CD14-positive monocyte (primary cell): ENCODE results near the gene SLPI. TPM values are rescaled to one million over a fixed set of nuclear protein-coding genes. Genes with fewer than 3 reads are reported as not detected.

Experiments
- DNase-seq, 3 donors: peaks; one replicate each; pipeline ENCODE4 v3.0.0-alpha.2; 2011 to 2022
- H2AFZ ChIP-seq: 2 replicates; pipeline ENCODE4 v1.6.0; 2012; ENCODE audit warnings: mild to moderate bottlenecking, low read depth, low read length, inconsistent platforms; ENCODE audit not compliant: insufficient read depth, poor library complexity, severe bottlenecking
- H3K27ac ChIP-seq, 2 donors: 1 replicate in 1 of 2; 2 replicates in 1 of 2; pipeline ENCODE4 v1.5.1; 2012 to 2013; ENCODE audit warnings: low read length in 2 of 2, control low read depth in 1 of 2, inconsistent platforms in 1 of 2, low read depth in 1 of 2, mild to moderate bottlenecking in 1 of 2
- H3K27me3 ChIP-seq, 2 donors: one replicate each; pipeline versions ENCODE4 v1.6.0 to v1.6.1; 2011 to 2013; ENCODE audit warnings: low read length in 2 of 2; ENCODE audit not compliant: control insufficient read depth in 2 of 2, insufficient read depth in 2 of 2
- H3K36me3 ChIP-seq, 2 donors: replicated peaks in 1 of 2; 1 replicate in 1 of 2; 2 replicates in 1 of 2; pipeline versions ENCODE4 v1.5.1 to v1.6.1; 2012 to 2013; ENCODE audit warnings: low read length in 2 of 2, control low read depth in 1 of 2, inconsistent platforms in 1 of 2, mild to moderate bottlenecking in 1 of 2; ENCODE audit not compliant: insufficient read depth in 2 of 2, control insufficient read depth in 1 of 2
- H3K4me1 ChIP-seq, 2 donors: 1 replicate in 1 of 2; 2 replicates in 1 of 2; pipeline versions ENCODE4 v1.5.1 to v1.6.1; 2012 to 2013; ENCODE audit warnings: low read length in 2 of 2, control low read depth in 1 of 2, inconsistent platforms in 1 of 2, mild to moderate bottlenecking in 1 of 2, moderate library complexity in 1 of 2; ENCODE audit not compliant: insufficient read depth in 2 of 2, control insufficient read depth in 1 of 2
- H3K4me2 ChIP-seq: replicated peaks from 2 replicates; pipeline ENCODE3; 2012; ENCODE audit warnings: low read length, moderate library complexity, mild to moderate bottlenecking; ENCODE audit not compliant: poor library complexity, severe bottlenecking; ENCODE audit errors: extremely low read depth
- H3K4me3 ChIP-seq, 3 experiments: fragments of 200-600 bp in 1 of 3; sonication (generic) in 1 of 3; replicated peaks in 1 of 3; 1 replicate in 2 of 3; 2 replicates in 1 of 3; pipeline ENCODE4 v1.5.1; 2011 to 2013; ENCODE audit warnings: low read length in 3 of 3, mild to moderate bottlenecking in 3 of 3, control low read depth in 2 of 3, low read depth in 2 of 3, inconsistent platforms in 1 of 3, moderate library complexity in 1 of 3
- H3K79me2 ChIP-seq: 2 replicates; pipeline ENCODE4 v1.6.0; 2012; ENCODE audit warnings: mild to moderate bottlenecking, control low read depth, inconsistent platforms, low read length, moderate library complexity; ENCODE audit not compliant: insufficient read depth
- H3K9ac ChIP-seq: 2 replicates; pipeline ENCODE4 v1.6.0; 2017; ENCODE audit warnings: low read length, mild to moderate bottlenecking; ENCODE audit not compliant: insufficient read depth, poor library complexity, severe bottlenecking
- H3K9me3 ChIP-seq, 2 donors: replicated peaks in 1 of 2; 1 replicate in 1 of 2; 2 replicates in 1 of 2; pipeline versions ENCODE4 v1.5.1 to v1.6.1; 2012 to 2013; ENCODE audit warnings: low read length in 2 of 2, control low read depth in 1 of 2; ENCODE audit not compliant: control insufficient read depth in 1 of 2, insufficient read depth in 1 of 2
- H4K20me1 ChIP-seq: 2 replicates; pipeline ENCODE4 v1.6.0; 2012; ENCODE audit warnings: mild to moderate bottlenecking, low read length, control low read depth, moderate library complexity; ENCODE audit not compliant: insufficient read depth
- H3K27ac Mint-ChIP-seq, 7 donors: one replicate each; pipeline ENCODE4 v1.8.0; 2020; ENCODE audit warnings: mild to moderate bottlenecking in 7 of 7, mixed read lengths in 7 of 7, moderate library complexity in 6 of 7, inconsistent platforms in 2 of 7
- H3K27me3 Mint-ChIP-seq, 3 donors: one replicate each; pipeline ENCODE4 v1.8.0; 2021 to 2022; ENCODE audit warnings: low read depth in 3 of 3, mild to moderate bottlenecking in 3 of 3, mixed read lengths in 3 of 3, moderate library complexity in 3 of 3, inconsistent platforms in 1 of 3
- H3K36me3 Mint-ChIP-seq, 2 donors: one replicate each; pipeline ENCODE4 v1.8.0; 2020; ENCODE audit warnings: mixed read lengths in 2 of 2, inconsistent platforms in 1 of 2, mild to moderate bottlenecking in 1 of 2
- H3K4me1 Mint-ChIP-seq: one replicate; pipeline ENCODE4 v1.8.0; 2020; ENCODE audit warnings: mild to moderate bottlenecking, mixed read lengths
- H3K4me3 Mint-ChIP-seq, 2 donors: one replicate each; pipeline ENCODE4 v1.8.0; 2020; ENCODE audit warnings: mild to moderate bottlenecking in 2 of 2, mixed read lengths in 2 of 2, moderate library complexity in 1 of 2
- H3K9me3 Mint-ChIP-seq, 7 donors: one replicate each; pipeline ENCODE4 v1.8.0; 2020 to 2022; ENCODE audit warnings: mixed read lengths in 7 of 7, mild to moderate bottlenecking in 6 of 7, moderate library complexity in 6 of 7, inconsistent platforms in 2 of 7
- WGBS: methylation state at CpG from one replicate; pipeline ENCODE4 v1.1.5; 2013; ENCODE audit warnings: missing lambda C conversion rate; ENCODE audit not compliant: insufficient coverage; 5-methylcytosine and 5-hydroxymethylcytosine counted together
- intact Hi-C, 2 donors: fragments of 100-400 bp; cut with micrococcal nuclease; formaldehyde crosslinking; loops; one replicate each; pipeline versions ENCODE4 v1.15.0 to v1.15.1; 2023
- polyA plus RNA-seq, 3 donors: library from polyadenylated mRNA; depleted of rRNA in 1 of 3; unstranded in 2 of 3; stranded (reverse) in 1 of 3; fragments of 300-500 nt in 2 of 3; fragments of >200 nt in 1 of 3; fragmentation: Illumina TruSeq in 2 of 3; gene quantifications; 1 replicate in 2 of 3; 2 replicates in 1 of 3; pipeline ENCODE4 v1.2.3, GENCODE V29; 2012 to 2021
- TF ChIP-seq, protein P1 (sequence below): fragments of 200-600 bp; IDR thresholded peaks from one replicate; pipeline ENCODE4 v1.8.0; 2022; ENCODE audit warnings: antibody characterized with exemption, mild to moderate bottlenecking

SLPI gene
- polyA plus RNA-seq, 3 donors = 0.47 to 1.2 (median 0.71) TPM

DNA sequence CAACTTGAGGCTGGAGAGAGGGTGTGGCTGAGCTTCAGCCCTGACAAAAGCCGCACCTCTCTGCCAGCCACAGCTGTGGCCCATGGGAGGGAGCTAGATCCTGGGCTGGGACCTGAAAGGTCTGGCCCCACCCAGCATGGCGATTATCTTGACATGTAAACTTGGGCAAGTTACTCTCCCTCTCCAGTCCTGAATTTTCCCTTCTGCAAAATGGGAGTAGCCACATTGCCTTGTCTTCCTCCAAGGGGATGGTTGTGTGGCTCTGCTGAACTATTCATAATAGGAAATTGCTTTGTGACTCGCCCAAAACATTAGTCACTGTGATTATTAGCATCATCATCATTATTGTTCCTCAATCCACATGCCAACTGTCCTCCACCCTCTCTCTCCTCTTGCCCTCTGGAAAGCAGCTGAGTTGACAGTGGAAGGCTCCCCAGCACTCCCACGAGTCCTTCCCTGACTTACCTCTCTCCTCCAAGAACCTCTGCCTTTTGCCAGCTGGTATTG, 29.2 kb upstream of the SLPI start:
- no peaks in the 10 kb centered on the region for H3K36me3 Mint-ChIP-seq
- TF ChIP-seq, protein P1, sequence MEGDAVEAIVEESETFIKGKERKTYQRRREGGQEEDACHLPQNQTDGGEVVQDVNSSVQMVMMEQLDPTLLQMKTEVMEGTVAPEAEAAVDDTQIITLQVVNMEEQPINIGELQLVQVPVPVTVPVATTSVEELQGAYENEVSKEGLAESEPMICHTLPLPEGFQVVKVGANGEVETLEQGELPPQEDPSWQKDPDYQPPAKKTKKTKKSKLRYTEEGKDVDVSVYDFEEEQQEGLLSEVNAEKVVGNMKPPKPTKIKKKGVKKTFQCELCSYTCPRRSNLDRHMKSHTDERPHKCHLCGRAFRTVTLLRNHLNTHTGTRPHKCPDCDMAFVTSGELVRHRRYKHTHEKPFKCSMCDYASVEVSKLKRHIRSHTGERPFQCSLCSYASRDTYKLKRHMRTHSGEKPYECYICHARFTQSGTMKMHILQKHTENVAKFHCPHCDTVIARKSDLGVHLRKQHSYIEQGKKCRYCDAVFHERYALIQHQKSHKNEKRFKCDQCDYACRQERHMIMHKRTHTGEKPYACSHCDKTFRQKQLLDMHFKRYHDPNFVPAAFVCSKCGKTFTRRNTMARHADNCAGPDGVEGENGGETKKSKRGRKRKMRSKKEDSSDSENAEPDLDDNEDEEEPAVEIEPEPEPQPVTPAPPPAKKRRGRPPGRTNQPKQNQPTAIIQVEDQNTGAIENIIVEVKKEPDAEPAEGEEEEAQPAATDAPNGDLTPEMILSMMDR = no peak
- Histone ChIP-seq H3K4me2 (no peak overlapping the region), H4K20me1 (no peaks in the 10 kb centered on the region), H3K27me3 (no peaks in the 10 kb centered on the region), H3K27ac (no peak overlapping the region), H3K9ac (no peak overlapping the region), H3K9me3 (no peaks in the 10 kb centered on the region), H3K4me3 (no peak overlapping the region), H3K79me2 (no peaks in the 10 kb centered on the region), H3K36me3 (no peaks in the 10 kb centered on the region), H2AFZ (no peak overlapping the region), H3K4me1 (peaks cover 0 to 9% of the 10 kb centered on the region in 2 donors)
- peak overlapping the region in 3 of 7 donors; percentile 19 to 27 (median 23) for H3K27ac Mint-ChIP-seq
- 50% methylated on average over 2 of the region's 4 CpGs for WGBS
- H3K4me3 Mint-ChIP-seq = no peak overlapping the region
- H3K9me3 Mint-ChIP-seq = peaks cover 0 to 2% (median 0%) of the 10 kb centered on the region in 7 donors
- intact Hi-C loops = no loop called here
- H3K27me3 Mint-ChIP-seq = peaks cover 10 to 12% (median 10%) of the 10 kb centered on the region in 3 donors
- H3K4me1 Mint-ChIP-seq = peaks cover 11% of the 10 kb centered on the region
- peak; percentile 7 to 43 (median 20) for DNase-seq

DNA sequence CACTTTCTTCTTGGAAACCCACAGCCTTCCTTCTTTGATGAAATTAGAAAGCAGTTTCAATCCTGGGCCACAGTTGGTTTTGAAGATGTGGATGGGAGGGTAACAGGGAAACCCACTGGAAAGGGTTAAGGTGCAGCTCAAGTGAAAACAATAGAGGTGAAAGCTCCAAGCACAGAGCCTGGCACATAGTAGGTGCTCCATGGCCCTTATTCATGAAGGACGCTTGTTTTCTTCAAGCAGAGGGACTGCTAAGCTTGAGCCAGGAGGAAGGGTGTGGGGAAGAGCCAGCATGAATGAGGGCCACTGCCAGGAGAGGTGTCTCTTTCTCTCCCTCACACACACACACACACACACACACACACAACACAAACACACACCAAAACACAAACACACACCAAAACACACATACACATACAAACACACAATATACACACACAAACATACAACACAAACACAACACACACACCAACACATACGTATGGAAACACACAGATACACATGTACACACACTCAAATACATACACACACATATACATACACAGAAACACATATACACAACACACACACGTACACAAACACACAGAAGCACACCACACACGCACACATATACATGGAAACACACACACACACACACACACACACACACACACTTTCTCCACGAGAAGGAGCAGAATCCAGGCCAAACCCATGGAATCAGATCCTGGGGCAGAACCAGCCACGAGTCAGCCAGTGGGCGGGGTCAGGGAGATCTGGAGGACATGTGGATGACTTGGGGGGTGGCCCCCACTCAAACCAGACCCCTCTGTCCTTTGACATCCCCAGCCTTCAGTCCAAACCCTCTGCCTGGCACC, 28.6 kb upstream of the SLPI start:
- H3K27me3 ChIP-seq = no peaks in the 10 kb centered on the region
- WGBS = 94% methylated on average over 4 of the region's 7 CpGs
- H3K9me3 ChIP-seq = no peaks in the 10 kb centered on the region
- H2AFZ ChIP-seq = no peak overlapping the region
- no peak overlapping the region for H3K9ac ChIP-seq
- H3K36me3 ChIP-seq = no peaks in the 10 kb centered on the region
- H3K4me3 ChIP-seq = no peak overlapping the region
- Mint-ChIP-seq H3K27ac (no peak overlapping the region), H3K4me3 (no peak overlapping the region), H3K9me3 (peaks cover 0 to 2% (median 0%) of the 10 kb centered on the region in 7 donors), H3K36me3 (no peaks in the 10 kb centered on the region), H3K4me1 (peaks cover 11% of the 10 kb centered on the region), H3K27me3 (peaks cover 5 to 12% (median 10%) of the 10 kb centered on the region in 3 donors)
- no peaks in the 10 kb centered on the region for H4K20me1 ChIP-seq
- H3K79me2 ChIP-seq = no peaks in the 10 kb centered on the region
- H3K4me2 ChIP-seq = no peak overlapping the region
- intact Hi-C loops = no loop called here
- H3K27ac ChIP-seq = no peak overlapping the region
- H3K4me1 ChIP-seq = peaks cover 0 to 9% of the 10 kb centered on the region in 2 donors
- TF ChIP-seq, protein P1 = no peak
- no peak for DNase-seq
